OCI-LY3 (cell line): ENCODE measurements around the gene LPP.

Source experiments
- EZH2phosphoT487 ChIP-seq: fragments of 200-600 bp; shearing (Covaris generic); IDR thresholded peaks from 2 replicates; pipeline ENCODE4 v1.6.1; 2018; ENCODE audit warnings: antibody characterized with exemption, mixed run types, low read depth
- TF ChIP-seq, protein P1 (sequence below): fragments of 200-600, 300-600 bp; sonication (generic); IDR thresholded peaks from 2 replicates; pipeline ENCODE4 v1.5.1; 2014; ENCODE audit warnings: antibody characterized with exemption, low read length, low read depth

DNA sequence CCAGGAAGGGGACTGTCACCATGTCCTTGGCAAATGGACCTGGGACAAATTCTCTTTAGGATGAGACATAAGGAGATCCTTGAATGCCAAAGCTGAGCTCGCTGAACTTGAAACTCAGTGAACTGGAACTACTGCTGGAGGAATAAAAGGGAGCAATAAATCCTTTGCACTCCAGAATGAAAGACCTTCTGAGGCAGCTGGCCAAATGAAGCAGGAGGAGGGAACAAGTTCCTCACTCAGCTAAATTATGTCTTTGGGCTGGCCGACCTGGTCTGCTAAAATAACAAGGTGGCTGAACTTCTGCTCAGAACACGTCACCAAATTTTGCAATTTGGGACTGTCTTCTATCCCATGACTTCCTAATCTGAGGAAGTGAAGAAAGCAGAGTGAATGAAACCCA, 314.7 kb downstream of the LPP start:
- TF ChIP-seq, protein P1, sequence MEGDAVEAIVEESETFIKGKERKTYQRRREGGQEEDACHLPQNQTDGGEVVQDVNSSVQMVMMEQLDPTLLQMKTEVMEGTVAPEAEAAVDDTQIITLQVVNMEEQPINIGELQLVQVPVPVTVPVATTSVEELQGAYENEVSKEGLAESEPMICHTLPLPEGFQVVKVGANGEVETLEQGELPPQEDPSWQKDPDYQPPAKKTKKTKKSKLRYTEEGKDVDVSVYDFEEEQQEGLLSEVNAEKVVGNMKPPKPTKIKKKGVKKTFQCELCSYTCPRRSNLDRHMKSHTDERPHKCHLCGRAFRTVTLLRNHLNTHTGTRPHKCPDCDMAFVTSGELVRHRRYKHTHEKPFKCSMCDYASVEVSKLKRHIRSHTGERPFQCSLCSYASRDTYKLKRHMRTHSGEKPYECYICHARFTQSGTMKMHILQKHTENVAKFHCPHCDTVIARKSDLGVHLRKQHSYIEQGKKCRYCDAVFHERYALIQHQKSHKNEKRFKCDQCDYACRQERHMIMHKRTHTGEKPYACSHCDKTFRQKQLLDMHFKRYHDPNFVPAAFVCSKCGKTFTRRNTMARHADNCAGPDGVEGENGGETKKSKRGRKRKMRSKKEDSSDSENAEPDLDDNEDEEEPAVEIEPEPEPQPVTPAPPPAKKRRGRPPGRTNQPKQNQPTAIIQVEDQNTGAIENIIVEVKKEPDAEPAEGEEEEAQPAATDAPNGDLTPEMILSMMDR: no peak
- no peak for TF ChIP-seq EZH2phosphoT487
